HG03342 (cell line): ENCODE data around the gene CALML6.
"Not testable (repeated sequence)": the region's sequence is repeated elsewhere in the genome, so short reads cannot be mapped to it uniquely, and the experiment has no call there.

Experiments
- ATAC-seq: cut with Tn5 transposase; IDR thresholded peaks from one replicate; pipeline ENCODE4 v1.9.1; 2021; ENCODE audit warnings: mild to moderate bottlenecking, moderate library complexity; ENCODE audit not compliant: unreplicated experiment

Gene CALML6

GRCh38 chr1:1914971-1915692, at the start of gene CALML6:
CALML6 (plus strand) TSS chr1:1915260; CDS start chr1:1915281, 21 bp downstream.
- no peak for ATAC-seq

GRCh38 chr1:1867164-1867563, 47.9 kb upstream of the CALML6 start:
- ATAC-seq: no peak

- ATAC-seq: no peak
Observed at GRCh38 chr1:1869469-1869868, 45.6 kb upstream of the CALML6 start.

- ATAC-seq: no peak
Observed at GRCh38 chr1:1872329-1872994, 42.6 kb upstream of the CALML6 start.

GRCh38 chr1:1873186-1873585, 41.9 kb upstream of the CALML6 start:
- no peak for ATAC-seq

GRCh38 chr1:1874901-1875300, 40.2 kb upstream of the CALML6 start:
- ATAC-seq: no peak

GRCh38 chr1:1875932-1876331, 39.1 kb upstream of the CALML6 start:
- ATAC-seq: no peak

GRCh38 chr1:1876335-1876930, 38.6 kb upstream of the CALML6 start:
- no peak for ATAC-seq

GRCh38 chr1:1877865-1878436, 37.1 kb upstream of the CALML6 start:
- no peak for ATAC-seq

GRCh38 chr1:1879942-1880341, 35.1 kb upstream of the CALML6 start:
- no peak for ATAC-seq

- ATAC-seq: no peak
Observed at GRCh38 chr1:1880617-1881312, 34.3 kb upstream of the CALML6 start.

GRCh38 chr1:1881727-1882126, 33.3 kb upstream of the CALML6 start:
- no peak for ATAC-seq

- no peak for ATAC-seq
Observed at GRCh38 chr1:1883092-1883873, 31.8 kb upstream of the CALML6 start.

- not testable (repeated sequence) for ATAC-seq
Observed at GRCh38 chr1:1883890-1884289, 31.2 kb upstream of the CALML6 start.

GRCh38 chr1:1889090-1889750, 25.8 kb upstream of the CALML6 start:
- no peak for ATAC-seq

- peak; percentile 26 for ATAC-seq
Observed at GRCh38 chr1:1889847-1890505, 25.1 kb upstream of the CALML6 start.

- ATAC-seq: peak; percentile 66
Observed at GRCh38 chr1:1890506-1891348, 24.3 kb upstream of the CALML6 start, which contains the start of gene GNB1. GNB1 (minus strand) TSS chr1:1891087; CDS start chr1:1825453, 65,634 bp downstream.

GRCh38 chr1:1891349-1892078, 23.5 kb upstream of the CALML6 start:
- no peak for ATAC-seq
